Fibroblast of peridontal ligament (primary cell): ENCODE measurements around the gene LAIR1.
"Not testable (repeated sequence)": the region's sequence is repeated elsewhere in the genome, so short reads cannot be mapped to it uniquely, and the experiment has no call there.

Experiments used
- DNase-seq: peaks from one replicate; pipeline ENCODE4 v3.0.0-alpha.2; 2010; ENCODE audit errors: extremely low read depth

Gene LAIR1, protein sequence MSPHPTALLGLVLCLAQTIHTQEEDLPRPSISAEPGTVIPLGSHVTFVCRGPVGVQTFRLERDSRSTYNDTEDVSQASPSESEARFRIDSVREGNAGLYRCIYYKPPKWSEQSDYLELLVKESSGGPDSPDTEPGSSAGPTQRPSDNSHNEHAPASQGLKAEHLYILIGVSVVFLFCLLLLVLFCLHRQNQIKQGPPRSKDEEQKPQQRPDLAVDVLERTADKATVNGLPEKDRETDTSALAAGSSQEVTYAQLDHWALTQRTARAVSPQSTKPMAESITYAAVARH

DNA sequence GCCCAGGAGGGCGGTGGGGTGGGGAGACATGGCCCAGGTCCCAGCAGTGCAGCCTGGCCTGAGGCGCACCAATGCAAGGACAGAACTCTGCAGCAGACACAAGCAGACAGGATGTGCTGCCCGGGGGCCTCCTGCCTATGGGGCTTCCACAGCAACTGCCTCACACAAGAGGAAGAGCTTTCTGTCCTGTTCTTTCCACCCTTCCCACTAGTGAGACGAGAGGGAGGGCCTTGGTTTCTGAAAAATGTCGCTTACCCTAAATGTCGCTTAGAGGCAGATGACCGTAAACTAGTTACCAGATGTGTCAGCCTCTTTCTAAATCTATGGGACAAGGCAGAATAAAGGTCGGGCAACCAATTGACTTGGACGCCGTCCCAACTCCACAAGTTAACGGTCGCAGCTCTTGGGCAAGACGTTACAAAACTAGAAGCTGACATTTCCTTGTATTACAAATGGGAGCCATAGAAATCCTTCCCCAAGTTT lies at the start of gene LAIR1:
TSS of gene LAIR1 (minus strand) at position 157 of the 483 bp plus-strand sequence. CDS start at position 30, 127 bp downstream.
- no peak for DNase-seq

- DNase-seq = no peak
These were observed 49.4 kb upstream of the LAIR1 start for GRCh38 chr19:54414156-54414555.

DNA sequence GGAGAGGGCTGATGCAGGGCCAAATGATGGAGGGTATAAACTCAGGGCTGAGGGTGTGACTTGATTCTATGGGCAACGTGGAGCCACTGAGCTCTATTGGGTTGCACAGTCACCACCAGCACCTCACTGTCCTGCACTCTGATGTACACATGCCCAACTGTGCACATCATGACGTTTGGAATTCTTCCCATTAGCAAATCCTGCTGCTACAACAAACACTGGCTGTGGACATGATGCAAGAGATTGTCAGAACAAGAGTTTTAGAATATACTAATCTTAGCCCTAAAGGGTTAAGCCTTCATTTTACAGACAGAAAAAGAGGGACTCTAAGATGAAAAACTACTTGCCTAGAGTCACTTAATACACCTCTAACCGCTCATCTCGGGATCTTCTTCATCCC lies 48.1 kb upstream of the LAIR1 start:
- DNase-seq = no peak

DNA sequence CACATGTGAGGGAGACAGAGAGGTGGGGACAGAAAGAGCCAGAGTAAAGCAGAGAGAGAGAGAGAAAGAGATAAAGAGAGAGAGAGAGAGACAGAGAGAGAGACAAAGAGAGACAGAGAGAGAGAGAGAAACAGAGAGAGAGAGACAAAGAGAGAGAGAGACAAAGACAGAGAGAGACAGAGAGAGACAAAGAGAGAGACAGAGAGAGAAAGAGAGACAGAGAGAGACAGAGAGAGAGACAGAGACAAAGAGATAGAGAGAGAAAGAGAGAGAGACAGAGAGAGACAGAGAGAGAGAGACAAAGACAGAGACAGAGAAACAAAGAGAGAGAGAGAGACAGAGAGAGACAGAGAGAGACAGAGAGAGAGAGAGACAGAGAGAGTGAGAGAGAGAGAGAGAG lies 46.3 kb upstream of the LAIR1 start:
- DNase-seq = no peak

GRCh38 chr19:54408456-54409026 lies 43.8 kb upstream of the LAIR1 start:
- DNase-seq = no peak

DNA sequence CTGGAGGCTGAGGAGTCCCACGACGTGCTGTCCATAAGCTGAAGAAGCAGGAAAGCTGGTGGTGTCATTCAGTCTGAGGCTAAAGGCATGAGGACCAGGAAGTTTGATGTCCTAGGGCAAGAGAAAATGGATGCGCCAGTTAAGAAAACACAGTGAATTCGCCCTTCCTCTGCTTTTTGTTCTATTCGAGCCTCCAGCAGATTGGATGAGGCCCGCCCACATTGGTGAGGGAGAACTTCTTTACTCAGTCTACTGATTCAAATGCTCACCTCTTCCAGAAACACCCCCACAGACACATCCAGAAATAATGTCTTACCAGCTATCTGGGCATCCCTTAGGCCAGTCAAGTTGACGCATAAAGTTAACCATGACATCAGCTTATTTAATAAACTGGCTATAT lies 43.0 kb upstream of the LAIR1 start:
- DNase-seq = no peak

GRCh38 chr19:54405628-54406027 lies 40.9 kb upstream of the LAIR1 start:
- no peak for DNase-seq

- DNase-seq = no peak
These were observed 38.3 kb upstream of the LAIR1 start for GRCh38 chr19:54403054-54403453.

DNA sequence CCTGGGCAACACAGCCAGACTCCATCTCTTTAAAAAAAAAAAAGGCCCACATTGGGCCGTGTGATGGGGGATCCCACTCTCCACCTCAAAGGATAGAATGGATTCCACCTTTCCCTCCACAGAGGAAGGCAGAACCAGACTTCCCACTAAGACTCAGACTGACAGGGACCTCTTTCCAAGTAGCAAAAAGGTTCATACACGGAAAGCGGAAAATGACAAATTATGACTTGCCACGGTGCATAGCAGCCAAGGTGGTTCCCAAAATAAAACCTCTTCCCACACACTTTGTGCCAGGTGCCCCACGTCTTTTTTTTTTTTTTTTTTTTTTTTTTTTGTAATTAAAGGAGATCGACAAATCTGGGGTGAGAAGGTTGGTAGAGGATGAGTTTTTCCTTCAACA lies 36.2 kb upstream of the LAIR1 start:
- no peak for DNase-seq

GRCh38 chr19:54399189-54399588 lies 34.5 kb upstream of the LAIR1 start:
- no peak for DNase-seq

- DNase-seq = no peak
These were observed 31.0 kb upstream of the LAIR1 start for GRCh38 chr19:54395685-54396084.

DNA sequence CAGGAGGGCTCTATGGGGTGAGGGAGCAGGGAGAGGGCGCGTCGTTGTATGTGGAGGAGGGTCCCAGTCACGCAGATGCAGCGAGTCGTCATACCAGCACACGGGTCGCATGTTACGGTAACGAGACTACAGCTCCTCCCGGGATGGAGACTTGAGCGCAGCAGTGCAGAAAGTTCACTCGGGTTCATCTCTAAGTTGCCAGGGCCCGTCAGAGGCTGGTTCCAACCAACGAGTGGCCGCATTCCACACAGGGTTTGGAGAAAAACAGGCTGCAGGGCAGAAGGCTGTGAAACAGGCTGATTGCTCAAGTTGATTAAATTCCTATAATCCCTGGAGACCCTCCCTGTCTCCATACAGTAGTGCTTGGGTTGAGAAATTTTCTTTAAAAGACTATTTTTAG lies 28.6 kb upstream of the LAIR1 start:
- DNase-seq = no peak

GRCh38 chr19:54392105-54392504 lies 27.4 kb upstream of the LAIR1 start:
- DNase-seq = no peak

DNA sequence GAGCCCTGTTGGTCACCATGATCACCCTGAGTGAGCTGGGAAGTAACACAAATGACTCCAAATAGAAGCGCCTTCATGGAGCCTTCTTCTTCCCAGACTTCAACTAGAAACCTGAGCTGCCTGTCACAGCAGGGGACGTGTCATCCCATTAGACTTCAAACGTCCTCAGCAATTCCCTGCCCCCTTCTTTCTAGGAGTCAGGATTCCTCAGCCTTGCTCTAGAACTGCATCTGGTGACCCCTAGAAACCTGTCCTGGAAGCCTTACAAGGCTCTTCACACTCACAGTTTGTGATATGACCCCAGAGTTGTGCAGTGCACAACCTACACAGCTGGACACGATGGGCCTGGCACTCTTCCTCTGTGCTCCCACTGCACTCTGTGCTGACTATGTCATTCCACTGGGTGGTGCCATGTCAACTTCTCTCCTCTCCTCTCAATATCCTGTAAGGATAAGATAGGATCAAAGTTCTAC lies 26.9 kb upstream of the LAIR1 start:
- DNase-seq = no peak

GRCh38 chr19:54390942-54391577 lies 26.3 kb upstream of the LAIR1 start:
- peak; percentile 71 for DNase-seq

DNA sequence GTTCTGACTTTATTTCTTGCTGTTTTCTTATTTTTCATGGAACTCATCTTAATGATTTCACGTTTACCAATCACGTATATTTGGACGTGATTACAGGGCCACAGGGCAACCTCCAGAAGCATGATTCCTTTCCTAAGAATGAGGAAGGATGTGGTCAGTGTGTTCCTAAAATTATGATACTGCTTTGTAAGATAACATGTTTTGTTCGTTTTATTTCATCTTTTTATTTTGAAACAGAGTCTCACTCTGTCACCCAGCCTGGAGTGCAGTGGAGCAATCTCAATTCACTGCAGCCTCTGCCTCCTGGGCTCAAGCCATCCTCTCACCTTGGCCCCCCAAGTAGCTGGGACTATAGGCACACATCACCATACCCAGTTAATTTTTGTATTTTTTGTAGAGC lies 24.8 kb upstream of the LAIR1 start:
- DNase-seq = no peak

GRCh38 chr19:54388802-54389139 lies 24.0 kb upstream of the LAIR1 start:
- no peak for DNase-seq

- no peak for DNase-seq
These were observed 23.5 kb upstream of the LAIR1 start for GRCh38 chr19:54387991-54388801.

DNA sequence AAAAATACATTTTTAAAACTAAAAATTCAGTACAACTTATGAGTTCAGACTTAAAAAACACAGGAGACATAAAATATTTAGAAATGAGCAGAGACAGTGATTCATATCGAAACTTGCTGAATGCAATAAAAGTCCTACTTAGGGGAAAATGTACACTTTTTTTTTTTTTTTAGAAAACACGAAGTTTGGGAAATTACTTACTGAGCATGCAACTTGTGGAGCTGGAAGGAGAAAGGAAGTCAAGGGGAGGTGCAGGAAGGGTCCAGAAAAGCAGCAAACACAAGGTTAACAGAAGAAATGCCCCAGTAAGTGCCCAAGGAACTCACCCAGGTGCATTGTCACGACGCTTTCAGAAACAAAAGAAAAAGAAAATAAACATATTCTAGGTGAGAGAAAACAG lies 18.6 kb upstream of the LAIR1 start:
- no peak for DNase-seq

DNA sequence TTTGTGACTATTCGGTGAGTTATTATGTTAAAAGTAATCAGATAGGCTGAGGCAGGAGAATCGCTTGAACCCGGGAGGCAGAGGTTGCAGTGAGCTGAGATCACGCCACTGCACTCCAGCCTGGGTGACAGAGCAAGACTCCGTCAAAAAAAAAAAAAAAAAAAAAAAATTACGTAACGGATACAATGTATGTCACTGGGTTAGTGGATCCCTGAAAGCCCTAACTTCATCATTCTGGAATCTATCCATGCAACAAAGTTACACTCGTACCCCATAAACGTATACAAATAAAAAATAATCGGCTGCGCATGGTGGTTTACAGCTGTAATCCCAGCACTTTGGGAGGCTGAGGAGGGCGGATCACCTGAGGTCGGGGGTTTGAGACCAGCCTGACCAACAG lies 17.3 kb upstream of the LAIR1 start:
- DNase-seq = not testable (repeated sequence)

GRCh38 chr19:54380897-54381296 lies 16.2 kb upstream of the LAIR1 start:
- DNase-seq = no peak

- no peak for DNase-seq
These were observed 14.5 kb upstream of the LAIR1 start for GRCh38 chr19:54379187-54379678.
